HCT116 (cell line): ENCODE data around the gene DCAF11. TPM values are rescaled to one million over a fixed set of nuclear protein-coding genes. Genes with fewer than 3 reads are reported as not detected.

ENCODE experiments used
- ATAC-seq: fragments of 200-7000 bp; cut with Tn5 transposase; 2 replicates; pipeline ENCODE4 v1.9.1; 2020; ENCODE audit warnings: mild to moderate bottlenecking, moderate library complexity
- BruUV-seq: library from RNA; stranded (reverse); fragments of 400-500 nt; replicated peaks from 2 replicates; lab custom pipeline; 2021; lab: Mats Ljungman, UMichigan
- CTCF ChIA-PET: fragments of 300-600 bp; sonication (Branson Sonifier 250); formaldehyde crosslinking; loops from one replicate; lab custom pipeline; 2021; ENCODE audit warnings: antibody characterized with exemption; lab: Charles Lee
- POLR2A ChIA-PET: fragments of 300-600, 350-600 bp; sonication (Branson Sonifier 250); formaldehyde crosslinking; loops from one replicate; lab custom pipeline; 2021; ENCODE audit warnings: antibody characterized with exemption; lab: Charles Lee
- RAD21 ChIA-PET, 2 experiments: fragments of 300-600 bp; sonication (Branson Sonifier 250); formaldehyde crosslinking; loops; one replicate each; lab custom pipeline; 2023; ENCODE audit warnings: low total read pairs in 2 of 2; ENCODE audit not compliant: uncharacterized antibody in 2 of 2, unreplicated experiment in 2 of 2, low non-redundant PET in 1 of 2; lab: Charles Lee
- DNase-seq: peaks from one replicate; pipeline ENCODE4 v3.0.0-alpha.2; 2010; ENCODE audit warnings: low read depth, low spot score
- H2AFZ ChIP-seq: fragments of 200-600 bp; shearing (Covaris generic), sonication (generic); 2 replicates; pipeline ENCODE4 v1.6.1; 2017; ENCODE audit warnings: low read depth, mixed run types, mixed read lengths, antibody characterized with exemption, low read length; ENCODE audit not compliant: poor library complexity, severe bottlenecking
- H3K27ac ChIP-seq: 2 replicates; pipeline ENCODE4 v1.5.1; 2012; ENCODE audit warnings: low read depth, low read length
- H3K27me3 ChIP-seq: fragments of 200-600 bp; sonication (generic); 2 replicates; pipeline ENCODE4 v1.6.1; 2016; ENCODE audit warnings: mixed run types, low read length, mixed read lengths; ENCODE audit not compliant: insufficient read depth
- H3K36me3 ChIP-seq, 2 experiments: fragments of 200-500 bp in 1 of 2; fragments of 200-600 bp in 1 of 2; sonication (Bioruptor generic) in 1 of 2; sonication (generic) in 1 of 2; 2 replicates each; pipeline versions ENCODE4 v1.5.1 to v1.6.1; 2014 to 2016; ENCODE audit warnings: low read length in 2 of 2, inconsistent platforms in 1 of 2, mixed read lengths in 1 of 2, mixed run types in 1 of 2; ENCODE audit not compliant: insufficient read depth in 2 of 2, control insufficient read depth in 1 of 2
- H3K4me1 ChIP-seq, 2 experiments: fragments of 200-600 bp in 1 of 2; sonication (generic) in 1 of 2; 2 replicates each; pipeline versions ENCODE4 v1.5.1 to v1.6.1; 2012 to 2017; ENCODE audit warnings: low read length in 2 of 2, inconsistent platforms in 1 of 2, mild to moderate bottlenecking in 1 of 2, mixed read lengths in 1 of 2, mixed run types in 1 of 2, moderate library complexity in 1 of 2; ENCODE audit not compliant: insufficient read depth in 2 of 2, control insufficient read depth in 1 of 2
- H3K4me2 ChIP-seq: fragments of 200-600 bp; sonication (generic); 2 replicates; pipeline ENCODE4 v1.6.1; 2017; ENCODE audit warnings: mixed run types, low read length, mixed read lengths
- H3K4me3 ChIP-seq, 2 experiments: fragments of 200-600 bp in 1 of 2; sonication (generic) in 1 of 2; replicated peaks in 1 of 2; 2 replicates each; pipeline ENCODE4 v1.5.1; 2011 to 2016; ENCODE audit warnings: low read length in 2 of 2, control low read depth in 1 of 2, low read depth in 1 of 2, mild to moderate bottlenecking in 1 of 2, mixed read lengths in 1 of 2, mixed run types in 1 of 2
- H3K79me2 ChIP-seq: fragments of 200-600 bp; sonication (generic); 2 replicates; pipeline ENCODE4 v1.6.1; 2017; ENCODE audit warnings: mild to moderate bottlenecking, mixed run types, low read length, moderate library complexity, mixed read lengths; ENCODE audit not compliant: insufficient read depth
- H3K9ac ChIP-seq: fragments of 200-600 bp; sonication (generic); 2 replicates; pipeline ENCODE4 v1.6.1; 2016; ENCODE audit warnings: low read length, mixed read lengths
- H3K9me2 ChIP-seq: fragments of 200-600 bp; sonication (generic), shearing (Covaris generic); 2 replicates; pipeline ENCODE4 v1.6.1; 2017; ENCODE audit warnings: mixed run types, mild to moderate bottlenecking, moderate library complexity; ENCODE audit not compliant: insufficient read depth
- H3K9me3 ChIP-seq, 2 experiments: fragments of 200-500 bp in 1 of 2; fragments of 200-600 bp in 1 of 2; sonication (Bioruptor generic) in 1 of 2; sonication (generic) in 1 of 2; 2 replicates each; pipeline ENCODE4 v1.6.1; 2014 to 2017; ENCODE audit warnings: low read length in 2 of 2, mixed read lengths in 2 of 2, inconsistent platforms in 1 of 2, low read depth in 1 of 2, mild to moderate bottlenecking in 1 of 2, mixed run types in 1 of 2, moderate library complexity in 1 of 2; ENCODE audit not compliant: control insufficient read depth in 1 of 2, insufficient read depth in 1 of 2
- H4K20me1 ChIP-seq: fragments of 200-600 bp; sonication (generic), shearing (Covaris generic); 2 replicates; pipeline ENCODE4 v1.6.1; 2017; ENCODE audit warnings: mixed run types, mild to moderate bottlenecking, moderate library complexity; ENCODE audit not compliant: insufficient read depth
- CBX3 ChIP-seq: IDR thresholded peaks from 2 replicates; pipeline ENCODE4 v1.6.1; 2012; ENCODE audit warnings: low read depth
- CEBPB ChIP-seq: IDR thresholded peaks from 2 replicates; pipeline ENCODE4 v1.6.1; 2012; ENCODE audit warnings: low read depth
- EGR1 ChIP-seq: IDR thresholded peaks from 2 replicates; pipeline ENCODE4 v1.6.1; 2012; ENCODE audit warnings: low read depth
- ELF1 ChIP-seq: IDR thresholded peaks from 2 replicates; pipeline ENCODE4 v1.6.1; 2012; ENCODE audit warnings: low read depth, borderline replicate concordance
- EZH2 ChIP-seq: fragments of 200-600 bp; sonication (generic); IDR thresholded peaks from 2 replicates; pipeline ENCODE4 v1.6.1; 2017; ENCODE audit warnings: antibody characterized with exemption, mixed run types
- FOSL1 ChIP-seq: IDR thresholded peaks from 2 replicates; pipeline ENCODE4 v1.6.1; 2012; ENCODE audit warnings: low read depth
- JUND ChIP-seq: IDR thresholded peaks from 2 replicates; pipeline ENCODE4 v1.6.1; 2012
- POLR2A ChIP-seq: IDR thresholded peaks from 2 replicates; pipeline ENCODE4 v1.7.0; 2011; ENCODE audit warnings: borderline replicate concordance; ENCODE audit not compliant: insufficient read depth, insufficient read length; ENCODE audit errors: extremely low read depth
- POLR2AphosphoS5 ChIP-seq: IDR thresholded peaks from 2 replicates; pipeline ENCODE4 v1.6.1; 2011; ENCODE audit warnings: mild to moderate bottlenecking, low read depth, low read length, moderate library complexity
- SIN3A ChIP-seq: IDR thresholded peaks from 2 replicates; pipeline ENCODE4 v1.6.1; 2012; ENCODE audit warnings: low read depth
- SP1 ChIP-seq: IDR thresholded peaks from 2 replicates; pipeline ENCODE4 v1.6.1; 2012; ENCODE audit warnings: low read depth
- ZFX ChIP-seq: fragments of 450-650 bp; IDR thresholded peaks from 2 replicates; pipeline ENCODE4 v1.6.1; 2017
- ZNF274 ChIP-seq: fragments of 200-500 bp; sonication (Bioruptor generic); IDR thresholded peaks from 2 replicates; pipeline ENCODE4 v1.6.1; 2014; ENCODE audit warnings: mild to moderate bottlenecking, low read depth, low read length, inconsistent platforms
- intact Hi-C: fragments of 100-400 bp; cut with micrococcal nuclease; formaldehyde crosslinking; loops from 2 replicates; pipeline ENCODE4 v1.10.0; 2022
- total RNA-seq: library from RNA; stranded (reverse); gene quantifications from one replicate; pipeline ENCODE4 v1.2.1, GENCODE V29; 2021; ENCODE audit not compliant: unreplicated experiment
- TF ChIP-seq, protein P1 (sequence below): IDR thresholded peaks from 2 replicates; pipeline ENCODE4 v1.6.1; 2012
- TF ChIP-seq, protein P2 (sequence below): IDR thresholded peaks from 2 replicates; pipeline ENCODE4 v1.6.1; 2011; ENCODE audit warnings: mild to moderate bottlenecking, low read length, moderate library complexity; ENCODE audit not compliant: insufficient replicate concordance; ENCODE audit errors: extremely low read depth
- TF ChIP-seq, protein P3 (sequence below): IDR thresholded peaks from 2 replicates; pipeline ENCODE4 v1.6.1; 2012
- TF ChIP-seq, protein P4 (sequence below): IDR thresholded peaks from 2 replicates; pipeline ENCODE4 v1.6.1; 2012; ENCODE audit warnings: low read depth
- TF ChIP-seq, protein P5 (sequence below), 3 experiments: fragments of 200-600 bp in 1 of 3; sonication (generic) in 1 of 3; IDR thresholded peaks in 2 of 3; conservative IDR thresholded peaks in 1 of 3; 2 replicates each; pipeline ENCODE4 v1.5.1; 2012 to 2017; ENCODE audit warnings: low read depth in 2 of 3, low read length in 2 of 3, antibody characterized with exemption in 1 of 3, borderline replicate concordance in 1 of 3, control low read depth in 1 of 3, mild to moderate bottlenecking in 1 of 3, mixed read lengths in 1 of 3, mixed run types in 1 of 3, moderate library complexity in 1 of 3; ENCODE audit not compliant: insufficient read depth in 1 of 3

The DCAF11 gene
- total RNA-seq, 1 experiment from 2014 or later, result 47.5 TPM

DNA sequence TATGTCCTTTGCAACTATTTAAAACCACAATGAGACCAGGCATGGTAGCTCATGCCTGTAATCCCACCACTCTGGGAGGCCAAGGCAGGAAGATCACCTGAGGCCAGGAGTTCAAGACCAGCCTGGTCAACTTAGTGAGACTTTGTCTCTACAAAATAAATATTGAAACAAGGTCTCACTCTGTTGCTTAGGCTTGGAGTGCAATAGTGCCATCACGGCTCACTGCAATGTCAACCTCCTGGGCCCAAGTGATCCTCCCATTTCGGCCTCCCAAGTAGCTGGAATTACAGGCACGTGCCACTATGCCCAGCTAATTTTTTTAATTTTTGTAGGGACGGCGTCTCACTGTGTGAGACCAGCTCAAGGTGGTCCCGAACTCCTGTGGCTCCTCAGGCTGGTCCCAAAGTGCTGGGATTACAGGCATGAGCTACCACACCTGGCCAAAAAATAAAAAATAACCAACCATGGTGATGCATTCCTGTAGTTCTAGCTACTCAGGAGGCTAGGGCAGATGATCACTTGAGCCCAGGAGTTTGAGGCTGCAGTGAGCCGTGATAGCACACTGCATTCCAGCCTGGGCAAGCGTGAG is 14.9 kb downstream of the DCAF11 start:
- ChIA-PET POLR2A (interaction anchor here (1.2 to 3.0 kb wide), 2 partner anchors 15 to 35 kb away, joined by 3 to 8 read pairs; partner anchors contain the start of genes DCAF11, NRL and PCK2), CTCF (interaction anchor here (1.2 kb wide), 1 partner anchor 21 kb away, joined by 3 read pairs; no protein-coding TSS in a partner anchor), RAD21 (no interaction called here)
- H4K20me1 ChIP-seq, result no peaks in the 10 kb centered on the region
- no peak overlapping the region for H3K9ac ChIP-seq
- H3K9me2 ChIP-seq, result no peaks in the 10 kb centered on the region
- no peaks in the 10 kb centered on the region for H3K9me3 ChIP-seq
- H3K27ac ChIP-seq, result no peak overlapping the region
- TF ChIP-seq, protein P1, sequence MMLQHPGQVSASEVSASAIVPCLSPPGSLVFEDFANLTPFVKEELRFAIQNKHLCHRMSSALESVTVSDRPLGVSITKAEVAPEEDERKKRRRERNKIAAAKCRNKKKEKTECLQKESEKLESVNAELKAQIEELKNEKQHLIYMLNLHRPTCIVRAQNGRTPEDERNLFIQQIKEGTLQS, result no peak
- TF ChIP-seq ELF1 (no peak), SIN3A (no peak), ZNF274 (no peak), SP1 (no peak), CEBPB (no peak), POLR2A (no peak), FOSL1 (no peak), ZFX (no peak), CBX3 (no peak), POLR2AphosphoS5 (no peak), EGR1 (no peak), JUND (no peak), EZH2 (no peak)
- TF ChIP-seq, protein P2, sequence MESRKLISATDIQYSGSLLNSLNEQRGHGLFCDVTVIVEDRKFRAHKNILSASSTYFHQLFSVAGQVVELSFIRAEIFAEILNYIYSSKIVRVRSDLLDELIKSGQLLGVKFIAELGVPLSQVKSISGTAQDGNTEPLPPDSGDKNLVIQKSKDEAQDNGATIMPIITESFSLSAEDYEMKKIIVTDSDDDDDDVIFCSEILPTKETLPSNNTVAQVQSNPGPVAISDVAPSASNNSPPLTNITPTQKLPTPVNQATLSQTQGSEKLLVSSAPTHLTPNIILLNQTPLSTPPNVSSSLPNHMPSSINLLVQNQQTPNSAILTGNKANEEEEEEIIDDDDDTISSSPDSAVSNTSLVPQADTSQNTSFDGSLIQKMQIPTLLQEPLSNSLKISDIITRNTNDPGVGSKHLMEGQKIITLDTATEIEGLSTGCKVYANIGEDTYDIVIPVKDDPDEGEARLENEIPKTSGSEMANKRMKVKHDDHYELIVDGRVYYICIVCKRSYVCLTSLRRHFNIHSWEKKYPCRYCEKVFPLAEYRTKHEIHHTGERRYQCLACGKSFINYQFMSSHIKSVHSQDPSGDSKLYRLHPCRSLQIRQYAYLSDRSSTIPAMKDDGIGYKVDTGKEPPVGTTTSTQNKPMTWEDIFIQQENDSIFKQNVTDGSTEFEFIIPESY, result no peak
- TF ChIP-seq, protein P3, sequence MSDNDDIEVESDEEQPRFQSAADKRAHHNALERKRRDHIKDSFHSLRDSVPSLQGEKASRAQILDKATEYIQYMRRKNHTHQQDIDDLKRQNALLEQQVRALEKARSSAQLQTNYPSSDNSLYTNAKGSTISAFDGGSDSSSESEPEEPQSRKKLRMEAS, result no peak
- TF ChIP-seq, protein P4, sequence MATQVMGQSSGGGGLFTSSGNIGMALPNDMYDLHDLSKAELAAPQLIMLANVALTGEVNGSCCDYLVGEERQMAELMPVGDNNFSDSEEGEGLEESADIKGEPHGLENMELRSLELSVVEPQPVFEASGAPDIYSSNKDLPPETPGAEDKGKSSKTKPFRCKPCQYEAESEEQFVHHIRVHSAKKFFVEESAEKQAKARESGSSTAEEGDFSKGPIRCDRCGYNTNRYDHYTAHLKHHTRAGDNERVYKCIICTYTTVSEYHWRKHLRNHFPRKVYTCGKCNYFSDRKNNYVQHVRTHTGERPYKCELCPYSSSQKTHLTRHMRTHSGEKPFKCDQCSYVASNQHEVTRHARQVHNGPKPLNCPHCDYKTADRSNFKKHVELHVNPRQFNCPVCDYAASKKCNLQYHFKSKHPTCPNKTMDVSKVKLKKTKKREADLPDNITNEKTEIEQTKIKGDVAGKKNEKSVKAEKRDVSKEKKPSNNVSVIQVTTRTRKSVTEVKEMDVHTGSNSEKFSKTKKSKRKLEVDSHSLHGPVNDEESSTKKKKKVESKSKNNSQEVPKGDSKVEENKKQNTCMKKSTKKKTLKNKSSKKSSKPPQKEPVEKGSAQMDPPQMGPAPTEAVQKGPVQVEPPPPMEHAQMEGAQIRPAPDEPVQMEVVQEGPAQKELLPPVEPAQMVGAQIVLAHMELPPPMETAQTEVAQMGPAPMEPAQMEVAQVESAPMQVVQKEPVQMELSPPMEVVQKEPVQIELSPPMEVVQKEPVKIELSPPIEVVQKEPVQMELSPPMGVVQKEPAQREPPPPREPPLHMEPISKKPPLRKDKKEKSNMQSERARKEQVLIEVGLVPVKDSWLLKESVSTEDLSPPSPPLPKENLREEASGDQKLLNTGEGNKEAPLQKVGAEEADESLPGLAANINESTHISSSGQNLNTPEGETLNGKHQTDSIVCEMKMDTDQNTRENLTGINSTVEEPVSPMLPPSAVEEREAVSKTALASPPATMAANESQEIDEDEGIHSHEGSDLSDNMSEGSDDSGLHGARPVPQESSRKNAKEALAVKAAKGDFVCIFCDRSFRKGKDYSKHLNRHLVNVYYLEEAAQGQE, result no peak
- TF ChIP-seq, protein P5, sequence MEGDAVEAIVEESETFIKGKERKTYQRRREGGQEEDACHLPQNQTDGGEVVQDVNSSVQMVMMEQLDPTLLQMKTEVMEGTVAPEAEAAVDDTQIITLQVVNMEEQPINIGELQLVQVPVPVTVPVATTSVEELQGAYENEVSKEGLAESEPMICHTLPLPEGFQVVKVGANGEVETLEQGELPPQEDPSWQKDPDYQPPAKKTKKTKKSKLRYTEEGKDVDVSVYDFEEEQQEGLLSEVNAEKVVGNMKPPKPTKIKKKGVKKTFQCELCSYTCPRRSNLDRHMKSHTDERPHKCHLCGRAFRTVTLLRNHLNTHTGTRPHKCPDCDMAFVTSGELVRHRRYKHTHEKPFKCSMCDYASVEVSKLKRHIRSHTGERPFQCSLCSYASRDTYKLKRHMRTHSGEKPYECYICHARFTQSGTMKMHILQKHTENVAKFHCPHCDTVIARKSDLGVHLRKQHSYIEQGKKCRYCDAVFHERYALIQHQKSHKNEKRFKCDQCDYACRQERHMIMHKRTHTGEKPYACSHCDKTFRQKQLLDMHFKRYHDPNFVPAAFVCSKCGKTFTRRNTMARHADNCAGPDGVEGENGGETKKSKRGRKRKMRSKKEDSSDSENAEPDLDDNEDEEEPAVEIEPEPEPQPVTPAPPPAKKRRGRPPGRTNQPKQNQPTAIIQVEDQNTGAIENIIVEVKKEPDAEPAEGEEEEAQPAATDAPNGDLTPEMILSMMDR (IDR thresholded peaks at IDR 0.05 in 2 of 3, conservative IDR thresholded peaks at IDR 0.05 in 1 of 3; ENCODE audit: borderline replicate concordance in 1 of 3, insufficient read depth in 1 of 3, low read depth in 2 of 3, low read length in 2 of 3), result no peak
- H3K79me2 ChIP-seq, result no peaks in the 10 kb centered on the region
- intact Hi-C loops, result no loop called here
- no peak overlapping the region for H3K4me3 ChIP-seq
- H3K4me2 ChIP-seq, result no peak overlapping the region
- H3K36me3 ChIP-seq, result no peaks in the 10 kb centered on the region
- no peak for ATAC-seq
- no peak for DNase-seq
- H3K27me3 ChIP-seq, result no peaks in the 10 kb centered on the region
- no peaks in the 10 kb centered on the region for H3K4me1 ChIP-seq
- no TSS peak for BruUV-seq
- no peak overlapping the region for H2AFZ ChIP-seq
